CD14-positive monocyte (primary cell): ENCODE results near the gene ATP6V0A4. TPM values are rescaled to one million over a fixed set of nuclear protein-coding genes. Genes with fewer than 3 reads are reported as not detected.
A peak's percentile ranks its signal among the peaks of the same experiment; 100 is the strongest.
"Not testable (repeated sequence)": the region's sequence is repeated elsewhere in the genome, so short reads cannot be mapped to it uniquely, and the experiment has no call there.

ENCODE experiments used
- DNase-seq, 3 donors: peaks; one replicate each; pipeline ENCODE4 v3.0.0-alpha.2; 2011 to 2022
- H2AFZ ChIP-seq: 2 replicates; pipeline ENCODE4 v1.6.0; 2012; ENCODE audit warnings: mild to moderate bottlenecking, low read depth, low read length, inconsistent platforms; ENCODE audit not compliant: insufficient read depth, poor library complexity, severe bottlenecking
- H3K27ac ChIP-seq, 2 donors: 1 replicate in 1 of 2; 2 replicates in 1 of 2; pipeline ENCODE4 v1.5.1; 2012 to 2013; ENCODE audit warnings: low read length in 2 of 2, control low read depth in 1 of 2, inconsistent platforms in 1 of 2, low read depth in 1 of 2, mild to moderate bottlenecking in 1 of 2
- H3K27me3 ChIP-seq, 2 donors: one replicate each; pipeline versions ENCODE4 v1.6.0 to v1.6.1; 2011 to 2013; ENCODE audit warnings: low read length in 2 of 2; ENCODE audit not compliant: control insufficient read depth in 2 of 2, insufficient read depth in 2 of 2
- H3K36me3 ChIP-seq, 2 donors: replicated peaks in 1 of 2; 1 replicate in 1 of 2; 2 replicates in 1 of 2; pipeline versions ENCODE4 v1.5.1 to v1.6.1; 2012 to 2013; ENCODE audit warnings: low read length in 2 of 2, control low read depth in 1 of 2, inconsistent platforms in 1 of 2, mild to moderate bottlenecking in 1 of 2; ENCODE audit not compliant: insufficient read depth in 2 of 2, control insufficient read depth in 1 of 2
- H3K4me1 ChIP-seq, 2 donors: 1 replicate in 1 of 2; 2 replicates in 1 of 2; pipeline versions ENCODE4 v1.5.1 to v1.6.1; 2012 to 2013; ENCODE audit warnings: low read length in 2 of 2, control low read depth in 1 of 2, inconsistent platforms in 1 of 2, mild to moderate bottlenecking in 1 of 2, moderate library complexity in 1 of 2; ENCODE audit not compliant: insufficient read depth in 2 of 2, control insufficient read depth in 1 of 2
- H3K4me2 ChIP-seq: replicated peaks from 2 replicates; pipeline ENCODE3; 2012; ENCODE audit warnings: low read length, moderate library complexity, mild to moderate bottlenecking; ENCODE audit not compliant: poor library complexity, severe bottlenecking; ENCODE audit errors: extremely low read depth
- H3K4me3 ChIP-seq, 3 experiments: fragments of 200-600 bp in 1 of 3; sonication (generic) in 1 of 3; replicated peaks in 1 of 3; 1 replicate in 2 of 3; 2 replicates in 1 of 3; pipeline ENCODE4 v1.5.1; 2011 to 2013; ENCODE audit warnings: low read length in 3 of 3, mild to moderate bottlenecking in 3 of 3, control low read depth in 2 of 3, low read depth in 2 of 3, inconsistent platforms in 1 of 3, moderate library complexity in 1 of 3
- H3K79me2 ChIP-seq: 2 replicates; pipeline ENCODE4 v1.6.0; 2012; ENCODE audit warnings: mild to moderate bottlenecking, control low read depth, inconsistent platforms, low read length, moderate library complexity; ENCODE audit not compliant: insufficient read depth
- H3K9ac ChIP-seq: 2 replicates; pipeline ENCODE4 v1.6.0; 2017; ENCODE audit warnings: low read length, mild to moderate bottlenecking; ENCODE audit not compliant: insufficient read depth, poor library complexity, severe bottlenecking
- H3K9me3 ChIP-seq, 2 donors: replicated peaks in 1 of 2; 1 replicate in 1 of 2; 2 replicates in 1 of 2; pipeline versions ENCODE4 v1.5.1 to v1.6.1; 2012 to 2013; ENCODE audit warnings: low read length in 2 of 2, control low read depth in 1 of 2; ENCODE audit not compliant: control insufficient read depth in 1 of 2, insufficient read depth in 1 of 2
- H4K20me1 ChIP-seq: 2 replicates; pipeline ENCODE4 v1.6.0; 2012; ENCODE audit warnings: mild to moderate bottlenecking, low read length, control low read depth, moderate library complexity; ENCODE audit not compliant: insufficient read depth
- H3K27ac Mint-ChIP-seq, 7 donors: one replicate each; pipeline ENCODE4 v1.8.0; 2020; ENCODE audit warnings: mild to moderate bottlenecking in 7 of 7, mixed read lengths in 7 of 7, moderate library complexity in 6 of 7, inconsistent platforms in 2 of 7
- H3K27me3 Mint-ChIP-seq, 3 donors: one replicate each; pipeline ENCODE4 v1.8.0; 2021 to 2022; ENCODE audit warnings: low read depth in 3 of 3, mild to moderate bottlenecking in 3 of 3, mixed read lengths in 3 of 3, moderate library complexity in 3 of 3, inconsistent platforms in 1 of 3
- H3K36me3 Mint-ChIP-seq, 2 donors: one replicate each; pipeline ENCODE4 v1.8.0; 2020; ENCODE audit warnings: mixed read lengths in 2 of 2, inconsistent platforms in 1 of 2, mild to moderate bottlenecking in 1 of 2
- H3K4me1 Mint-ChIP-seq: one replicate; pipeline ENCODE4 v1.8.0; 2020; ENCODE audit warnings: mild to moderate bottlenecking, mixed read lengths
- H3K4me3 Mint-ChIP-seq, 2 donors: one replicate each; pipeline ENCODE4 v1.8.0; 2020; ENCODE audit warnings: mild to moderate bottlenecking in 2 of 2, mixed read lengths in 2 of 2, moderate library complexity in 1 of 2
- H3K9me3 Mint-ChIP-seq, 7 donors: one replicate each; pipeline ENCODE4 v1.8.0; 2020 to 2022; ENCODE audit warnings: mixed read lengths in 7 of 7, mild to moderate bottlenecking in 6 of 7, moderate library complexity in 6 of 7, inconsistent platforms in 2 of 7
- WGBS: methylation state at CpG from one replicate; pipeline ENCODE4 v1.1.5; 2013; ENCODE audit warnings: missing lambda C conversion rate; ENCODE audit not compliant: insufficient coverage; 5-methylcytosine and 5-hydroxymethylcytosine counted together
- intact Hi-C, 2 donors: fragments of 100-400 bp; cut with micrococcal nuclease; formaldehyde crosslinking; loops; one replicate each; pipeline versions ENCODE4 v1.15.0 to v1.15.1; 2023
- polyA plus RNA-seq, 3 donors: library from polyadenylated mRNA; depleted of rRNA in 1 of 3; unstranded in 2 of 3; stranded (reverse) in 1 of 3; fragments of 300-500 nt in 2 of 3; fragments of >200 nt in 1 of 3; fragmentation: Illumina TruSeq in 2 of 3; gene quantifications; 1 replicate in 2 of 3; 2 replicates in 1 of 3; pipeline ENCODE4 v1.2.3, GENCODE V29; 2012 to 2021
- TF ChIP-seq, protein P1 (sequence below): fragments of 200-600 bp; IDR thresholded peaks from one replicate; pipeline ENCODE4 v1.8.0; 2022; ENCODE audit warnings: antibody characterized with exemption, mild to moderate bottlenecking

The ATP6V0A4 gene
- polyA plus RNA-seq, 3 donors: not detected

DNA sequence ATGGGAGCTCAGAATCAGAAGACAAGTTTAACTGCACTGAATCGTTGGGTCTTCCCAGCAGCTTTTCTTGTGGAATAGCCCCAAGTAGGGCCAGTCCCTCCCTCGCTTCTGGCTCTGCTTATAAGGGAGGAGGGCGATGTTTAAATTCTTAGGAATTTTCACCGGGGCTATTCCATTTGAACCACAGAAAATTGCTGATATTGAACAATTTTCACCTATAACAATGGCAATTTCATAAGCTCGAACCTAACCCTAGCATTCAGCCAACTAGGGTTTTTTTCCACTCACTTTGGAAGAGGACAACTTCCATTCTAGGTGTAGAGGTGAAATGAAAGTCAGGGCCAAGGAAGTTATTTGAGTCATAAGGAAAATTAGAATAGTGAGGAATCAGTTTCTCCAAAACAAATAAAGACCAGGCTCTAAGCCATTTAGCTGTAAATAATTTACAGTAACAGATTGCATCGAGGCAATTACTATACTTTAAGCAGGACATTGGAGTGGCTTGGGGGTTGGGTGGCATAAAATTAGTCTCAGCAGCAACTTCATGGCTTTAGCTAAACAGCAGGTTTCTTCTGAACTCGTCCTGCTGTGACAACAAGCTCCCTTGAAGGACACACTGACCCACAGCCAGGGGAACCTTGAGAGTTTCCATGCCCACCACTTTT is 1.5 kb upstream of the ATP6V0A4 start:
- Mint-ChIP-seq H3K36me3 (no peaks in the 10 kb centered on the region), H3K4me3 (no peak overlapping the region), H3K9me3 (peaks cover 0 to 8% (median 0%) of the 10 kb centered on the region in 7 donors), H3K27me3 (peaks cover 3 to 8% (median 7%) of the 10 kb centered on the region in 3 donors), H3K4me1 (no peaks in the 10 kb centered on the region), H3K27ac (no peak overlapping the region)
- no peaks in the 10 kb centered on the region for H3K9me3 ChIP-seq
- DNase-seq: no peak
- H4K20me1 ChIP-seq: no peaks in the 10 kb centered on the region
- H3K27me3 ChIP-seq: no peaks in the 10 kb centered on the region
- H3K27ac ChIP-seq: no peak overlapping the region
- H2AFZ ChIP-seq: no peak overlapping the region
- no peaks in the 10 kb centered on the region for H3K79me2 ChIP-seq
- no peaks in the 10 kb centered on the region for H3K36me3 ChIP-seq
- intact Hi-C loops: no loop called here
- no peaks in the 10 kb centered on the region for H3K4me1 ChIP-seq
- TF ChIP-seq, protein P1, sequence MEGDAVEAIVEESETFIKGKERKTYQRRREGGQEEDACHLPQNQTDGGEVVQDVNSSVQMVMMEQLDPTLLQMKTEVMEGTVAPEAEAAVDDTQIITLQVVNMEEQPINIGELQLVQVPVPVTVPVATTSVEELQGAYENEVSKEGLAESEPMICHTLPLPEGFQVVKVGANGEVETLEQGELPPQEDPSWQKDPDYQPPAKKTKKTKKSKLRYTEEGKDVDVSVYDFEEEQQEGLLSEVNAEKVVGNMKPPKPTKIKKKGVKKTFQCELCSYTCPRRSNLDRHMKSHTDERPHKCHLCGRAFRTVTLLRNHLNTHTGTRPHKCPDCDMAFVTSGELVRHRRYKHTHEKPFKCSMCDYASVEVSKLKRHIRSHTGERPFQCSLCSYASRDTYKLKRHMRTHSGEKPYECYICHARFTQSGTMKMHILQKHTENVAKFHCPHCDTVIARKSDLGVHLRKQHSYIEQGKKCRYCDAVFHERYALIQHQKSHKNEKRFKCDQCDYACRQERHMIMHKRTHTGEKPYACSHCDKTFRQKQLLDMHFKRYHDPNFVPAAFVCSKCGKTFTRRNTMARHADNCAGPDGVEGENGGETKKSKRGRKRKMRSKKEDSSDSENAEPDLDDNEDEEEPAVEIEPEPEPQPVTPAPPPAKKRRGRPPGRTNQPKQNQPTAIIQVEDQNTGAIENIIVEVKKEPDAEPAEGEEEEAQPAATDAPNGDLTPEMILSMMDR: no peak
- 66% methylated on average over 2 of the region's 7 CpGs for WGBS
- H3K4me3 ChIP-seq: no peak overlapping the region
- no peak overlapping the region for H3K4me2 ChIP-seq
- H3K9ac ChIP-seq: no peak overlapping the region

DNA sequence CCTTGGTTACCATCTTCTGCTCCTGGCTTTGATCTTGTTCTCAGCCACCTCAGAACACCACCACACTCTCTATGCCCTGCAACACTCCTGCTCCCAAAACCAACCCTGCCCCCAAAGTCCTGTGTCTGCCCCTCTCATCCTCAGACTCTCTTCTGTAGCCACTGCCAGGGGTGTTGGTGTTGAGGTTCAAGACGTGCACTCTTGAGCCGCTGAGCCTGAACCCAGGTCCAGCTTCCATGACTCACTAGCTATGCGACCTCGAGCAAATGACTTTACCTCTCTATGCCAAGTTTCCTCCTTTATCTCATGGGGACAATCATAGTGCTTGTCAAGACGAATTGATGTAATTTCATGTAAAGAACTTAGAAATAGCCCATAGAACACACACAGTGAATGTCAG is 840 bp upstream of the ATP6V0A4 start:
- Mint-ChIP-seq H3K9me3 (peaks cover 0 to 8% (median 0%) of the 10 kb centered on the region in 7 donors), H3K27ac (no peak overlapping the region), H3K4me3 (no peak overlapping the region), H3K27me3 (peaks cover 1 to 10% (median 7%) of the 10 kb centered on the region in 3 donors), H3K36me3 (no peaks in the 10 kb centered on the region), H3K4me1 (no peaks in the 10 kb centered on the region)
- H3K4me2 ChIP-seq: no peak overlapping the region
- H2AFZ ChIP-seq: no peak overlapping the region
- no peaks in the 10 kb centered on the region for H3K27me3 ChIP-seq
- H3K27ac ChIP-seq: no peak overlapping the region
- H3K79me2 ChIP-seq: no peaks in the 10 kb centered on the region
- H4K20me1 ChIP-seq: no peaks in the 10 kb centered on the region
- H3K4me3 ChIP-seq: no peak overlapping the region
- no CpG with 5 or more reads among the region's 5 CpGs for WGBS
- TF ChIP-seq, protein P1: no peak
- no peak for DNase-seq
- H3K9me3 ChIP-seq: no peaks in the 10 kb centered on the region
- no peaks in the 10 kb centered on the region for H3K4me1 ChIP-seq
- no peaks in the 10 kb centered on the region for H3K36me3 ChIP-seq
- H3K9ac ChIP-seq: no peak overlapping the region
- intact Hi-C loops: no loop called here

DNA sequence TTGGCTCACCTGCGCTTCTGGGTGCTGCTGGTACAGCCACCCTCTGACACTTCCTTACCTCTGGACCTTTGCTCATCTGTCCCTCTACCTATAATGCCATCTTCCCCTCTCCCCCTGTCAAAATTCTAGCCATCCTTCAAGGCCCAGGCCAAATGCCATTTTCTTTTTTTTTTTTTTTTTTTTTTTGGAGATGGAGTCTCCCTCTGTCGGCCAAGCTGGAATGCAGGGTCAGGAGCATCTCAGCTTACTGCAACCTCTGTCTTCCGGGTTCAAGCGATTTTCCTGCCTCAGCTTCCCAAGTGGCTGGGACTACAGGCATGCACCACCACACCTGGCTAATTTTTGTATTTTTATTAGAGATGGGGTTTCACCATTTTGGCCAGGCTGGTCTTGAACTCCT is 950 bp downstream of the ATP6V0A4 start:
- intact Hi-C loops, DNase-seq, H2AFZ ChIP-seq, H3K4me3 ChIP-seq, H3K36me3 Mint-ChIP-seq, H3K36me3 ChIP-seq, H3K4me2 ChIP-seq, H3K27me3 Mint-ChIP-seq, H3K4me1 ChIP-seq, H3K27ac ChIP-seq, H4K20me1 ChIP-seq, H3K9me3 ChIP-seq, H3K9ac ChIP-seq, H3K4me1 Mint-ChIP-seq, H3K9me3 Mint-ChIP-seq, H3K79me2 ChIP-seq, H3K27me3 ChIP-seq: not testable (repeated sequence)
- peak overlapping the region in 1 of 7 donors; percentile 15 for H3K27ac Mint-ChIP-seq
- H3K4me3 Mint-ChIP-seq: peak overlapping the region in 1 of 2 donors; percentile 5
- WGBS: 0% methylated on average over 1 of the region's 4 CpGs
